ENCODE results near the gene RAI14. TPM values are rescaled to one million over a fixed set of nuclear protein-coding genes. Genes with fewer than 3 reads are reported as not detected.

RAI14 gene
- total RNA-seq, 2 experiments from 2014 or later: 0.08 to 0.50 TPM

- POLR2A ChIA-PET: no interaction called here
- Mint-ChIP-seq H3K4me3 (no peak overlapping the region), H3K9me3 (no peaks in the 10 kb centered on the region), H3K27ac (no peak overlapping the region), H3K4me1 (peaks cover 17% of the 10 kb centered on the region), H3K36me3 (ENCODE audit: low read depth) (peaks cover 3% of the 10 kb centered on the region), H3K27me3 (peaks cover 51% of the 10 kb centered on the region)
- DNase-seq: no peak
- CTCF ChIA-PET: no interaction called here
Measured at GRCh38 chr5:34652914-34653313, 3.2 kb upstream of the RAI14 start.

- Mint-ChIP-seq H3K36me3 (ENCODE audit: low read depth) (peaks cover 3% of the 10 kb centered on the region), H3K27ac (no peak overlapping the region), H3K27me3 (peaks cover 55% of the 10 kb centered on the region), H3K4me1 (peaks cover 18% of the 10 kb centered on the region), H3K9me3 (no peaks in the 10 kb centered on the region), H3K4me3 (no peak overlapping the region)
- DNase-seq: no peak
- ChIA-PET POLR2A (no interaction called here), CTCF (no interaction called here)
Measured at GRCh38 chr5:34653708-34654107, 2.4 kb upstream of the RAI14 start.

DNA sequence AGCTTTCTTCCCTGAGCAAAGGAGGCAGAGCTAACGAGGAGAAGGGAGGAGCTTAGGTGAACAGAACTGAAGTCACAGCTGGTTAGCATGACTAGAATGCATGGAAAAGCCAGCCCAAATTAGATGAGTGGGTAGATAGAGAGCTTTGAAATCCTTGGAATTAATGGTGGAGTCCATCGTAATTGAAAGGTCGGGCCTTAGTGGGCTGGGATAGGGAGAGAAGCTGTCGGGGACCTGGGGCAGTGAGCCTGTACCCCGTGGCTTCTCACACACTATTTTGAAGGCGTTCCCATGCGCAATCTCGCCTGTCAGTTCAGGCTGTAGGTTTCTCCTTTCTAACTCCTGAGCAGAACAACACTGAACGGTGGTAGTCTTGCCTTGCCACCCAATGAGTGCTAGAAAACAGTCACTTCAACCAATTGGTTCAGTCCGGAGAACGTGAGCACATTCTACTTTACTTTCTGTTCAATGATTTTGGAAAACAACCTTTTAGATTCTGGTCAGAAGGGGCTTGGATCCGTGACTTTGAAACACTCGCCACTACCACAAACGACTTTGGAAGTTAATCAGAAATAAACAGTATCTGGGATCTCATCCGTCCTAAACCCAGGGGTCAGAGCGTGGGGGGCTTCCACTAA is 655 bp upstream of the RAI14 start:
- Mint-ChIP-seq H3K9me3 (no peaks in the 10 kb centered on the region), H3K36me3 (ENCODE audit: low read depth) (peaks cover 3% of the 10 kb centered on the region), H3K27me3 (peaks cover 55% of the 10 kb centered on the region), H3K27ac (peak overlapping the region; percentile 61), H3K4me1 (peaks cover 18% of the 10 kb centered on the region), H3K4me3 (peak overlapping the region; percentile 69)
- ChIA-PET CTCF (no interaction called here), POLR2A (no interaction called here)
- peak; percentile 30 for DNase-seq

- DNase-seq: no peak
- ChIA-PET CTCF (interaction anchor here (0.6 kb wide), 1 partner anchor 346 kb away, joined by 3 read pairs; no protein-coding TSS in a partner anchor), POLR2A (no interaction called here)
- no peak overlapping the region for H3K27ac Mint-ChIP-seq
- H3K9me3 Mint-ChIP-seq: no peaks in the 10 kb centered on the region
- peaks cover 3% of the 10 kb centered on the region for H3K36me3 Mint-ChIP-seq (ENCODE audit: low read depth)
- H3K27me3 Mint-ChIP-seq: peaks cover 56% of the 10 kb centered on the region
- H3K4me1 Mint-ChIP-seq: peaks cover 18% of the 10 kb centered on the region
- peak overlapping the region; percentile 52 for H3K4me3 Mint-ChIP-seq
Measured at GRCh38 chr5:34656700-34657273, 659 bp downstream of the RAI14 start.

DNA sequence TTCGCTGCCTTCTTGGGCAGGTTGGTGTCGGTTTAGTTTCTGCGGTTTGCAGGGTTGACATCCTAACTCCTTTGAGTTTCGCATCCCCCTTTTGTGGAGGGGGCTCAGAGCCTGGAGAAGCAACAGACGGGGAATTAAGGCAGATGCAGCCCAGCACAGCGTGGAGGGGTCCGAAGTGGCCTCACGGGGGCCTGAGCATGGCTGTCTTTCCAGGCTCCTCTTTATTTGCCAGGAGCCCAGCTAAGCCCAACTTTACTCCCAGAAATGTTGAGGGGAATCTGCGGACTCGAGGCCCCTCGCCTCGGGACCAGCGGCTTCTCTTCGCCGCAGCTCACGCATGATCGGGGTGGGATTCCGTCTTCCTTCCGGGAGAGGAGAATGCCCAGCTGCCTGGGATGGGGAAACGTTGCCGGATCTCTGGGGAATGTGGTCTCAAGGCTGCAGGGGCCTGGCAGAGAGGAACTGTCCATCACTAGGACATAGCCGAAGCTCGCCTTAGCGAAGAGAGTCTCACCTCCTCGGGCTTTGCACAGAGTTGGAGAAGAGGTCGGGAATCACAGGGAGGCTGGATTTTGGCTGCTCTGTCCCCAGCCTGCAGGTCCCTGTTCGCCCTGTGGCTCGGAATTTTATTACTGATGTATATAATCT is 1.3 kb downstream of the RAI14 start:
- Mint-ChIP-seq H3K4me1 (peaks cover 18% of the 10 kb centered on the region), H3K4me3 (peak overlapping the region; percentile 52), H3K9me3 (no peaks in the 10 kb centered on the region), H3K27ac (peak overlapping the region; percentile 22), H3K27me3 (peaks cover 53% of the 10 kb centered on the region), H3K36me3 (ENCODE audit: low read depth) (peaks cover 3% of the 10 kb centered on the region)
- ChIA-PET POLR2A (no interaction called here), CTCF (interaction anchor here (0.6 kb wide), 1 partner anchor 346 kb away, joined by 3 read pairs; no protein-coding TSS in a partner anchor)
- DNase-seq: no peak

- no peak for DNase-seq
- Mint-ChIP-seq H3K4me1 (peaks cover 18% of the 10 kb centered on the region), H3K4me3 (peak overlapping the region; percentile 39), H3K36me3 (ENCODE audit: low read depth) (peaks cover 3% of the 10 kb centered on the region), H3K27me3 (peaks cover 48% of the 10 kb centered on the region), H3K9me3 (no peaks in the 10 kb centered on the region), H3K27ac (no peak overlapping the region)
- ChIA-PET CTCF (no interaction called here), POLR2A (no interaction called here)
Measured at GRCh38 chr5:34657988-34658387, 1.9 kb downstream of the RAI14 start.

DNA sequence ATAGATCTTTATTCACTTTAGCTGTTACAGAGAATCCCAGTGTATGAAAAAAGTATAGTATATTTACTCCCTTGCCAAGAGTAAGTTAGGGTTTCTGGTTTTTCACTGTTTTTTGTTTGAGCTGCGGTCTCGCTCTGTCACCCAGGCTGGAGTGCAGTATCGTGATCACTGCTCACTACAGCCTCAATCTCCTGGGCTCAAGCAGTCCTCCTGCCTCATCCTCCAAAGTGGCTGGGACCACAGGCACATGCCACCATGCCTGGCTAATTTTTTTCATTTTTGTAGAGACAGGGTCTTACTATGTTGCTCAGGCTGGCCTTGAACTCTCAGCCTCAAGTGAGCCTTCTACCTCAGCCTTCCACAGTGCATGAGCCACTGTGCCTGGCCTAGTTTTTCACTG is 3.0 kb downstream of the RAI14 start:
- H3K27me3 Mint-ChIP-seq: peaks cover 38% of the 10 kb centered on the region
- no peak overlapping the region for H3K27ac Mint-ChIP-seq
- ChIA-PET POLR2A (no interaction called here), CTCF (no interaction called here)
- H3K9me3 Mint-ChIP-seq: no peaks in the 10 kb centered on the region
- no peak overlapping the region for H3K4me3 Mint-ChIP-seq
- peaks cover 3% of the 10 kb centered on the region for H3K36me3 Mint-ChIP-seq (ENCODE audit: low read depth)
- peaks cover 18% of the 10 kb centered on the region for H3K4me1 Mint-ChIP-seq
- no peak for DNase-seq

GRCh38 chr5:34660444-34660843 is 4.3 kb downstream of the RAI14 start:
- Mint-ChIP-seq H3K27ac (no peak overlapping the region), H3K27me3 (peaks cover 25% of the 10 kb centered on the region), H3K4me1 (peaks cover 14% of the 10 kb centered on the region), H3K4me3 (no peak overlapping the region), H3K9me3 (no peaks in the 10 kb centered on the region), H3K36me3 (ENCODE audit: low read depth) (peaks cover 3% of the 10 kb centered on the region)
- ChIA-PET POLR2A (no interaction called here), CTCF (no interaction called here)
- DNase-seq: no peak

- ChIA-PET POLR2A (no interaction called here), CTCF (interaction anchor here (0.6 kb wide), 1 partner anchor 17 kb away, joined by 3 read pairs; no protein-coding TSS in a partner anchor)
- no peak overlapping the region for H3K4me3 Mint-ChIP-seq
- peaks cover 4% of the 10 kb centered on the region for H3K27me3 Mint-ChIP-seq
- no peak for DNase-seq
- no peaks in the 10 kb centered on the region for H3K4me1 Mint-ChIP-seq
- H3K36me3 Mint-ChIP-seq (ENCODE audit: low read depth): no peaks in the 10 kb centered on the region
- H3K9me3 Mint-ChIP-seq: no peaks in the 10 kb centered on the region
- no peak overlapping the region for H3K27ac Mint-ChIP-seq
Measured at GRCh38 chr5:34663771-34664496, 7.8 kb downstream of the RAI14 start.

- no peak overlapping the region for H3K4me3 Mint-ChIP-seq
- ChIA-PET POLR2A (no interaction called here), CTCF (no interaction called here)
- H3K36me3 Mint-ChIP-seq (ENCODE audit: low read depth): no peaks in the 10 kb centered on the region
- H3K27ac Mint-ChIP-seq: no peak overlapping the region
- DNase-seq: no peak
- H3K27me3 Mint-ChIP-seq: peaks cover 3% of the 10 kb centered on the region
- no peaks in the 10 kb centered on the region for H3K4me1 Mint-ChIP-seq
- no peaks in the 10 kb centered on the region for H3K9me3 Mint-ChIP-seq
Measured at GRCh38 chr5:34666392-34667080, 10.4 kb downstream of the RAI14 start.

GRCh38 chr5:34667705-34668104 is 11.6 kb downstream of the RAI14 start:
- ChIA-PET POLR2A (no interaction called here), CTCF (interaction anchor here (1.1 kb wide), 1 partner anchor 12 kb away, joined by 3 read pairs; no protein-coding TSS in a partner anchor)
- peaks cover 3% of the 10 kb centered on the region for H3K27me3 Mint-ChIP-seq
- no peaks in the 10 kb centered on the region for H3K4me1 Mint-ChIP-seq
- H3K36me3 Mint-ChIP-seq (ENCODE audit: low read depth): no peaks in the 10 kb centered on the region
- no peak overlapping the region for H3K4me3 Mint-ChIP-seq
- H3K9me3 Mint-ChIP-seq: no peaks in the 10 kb centered on the region
- H3K27ac Mint-ChIP-seq: no peak overlapping the region
- DNase-seq: no peak

DNA sequence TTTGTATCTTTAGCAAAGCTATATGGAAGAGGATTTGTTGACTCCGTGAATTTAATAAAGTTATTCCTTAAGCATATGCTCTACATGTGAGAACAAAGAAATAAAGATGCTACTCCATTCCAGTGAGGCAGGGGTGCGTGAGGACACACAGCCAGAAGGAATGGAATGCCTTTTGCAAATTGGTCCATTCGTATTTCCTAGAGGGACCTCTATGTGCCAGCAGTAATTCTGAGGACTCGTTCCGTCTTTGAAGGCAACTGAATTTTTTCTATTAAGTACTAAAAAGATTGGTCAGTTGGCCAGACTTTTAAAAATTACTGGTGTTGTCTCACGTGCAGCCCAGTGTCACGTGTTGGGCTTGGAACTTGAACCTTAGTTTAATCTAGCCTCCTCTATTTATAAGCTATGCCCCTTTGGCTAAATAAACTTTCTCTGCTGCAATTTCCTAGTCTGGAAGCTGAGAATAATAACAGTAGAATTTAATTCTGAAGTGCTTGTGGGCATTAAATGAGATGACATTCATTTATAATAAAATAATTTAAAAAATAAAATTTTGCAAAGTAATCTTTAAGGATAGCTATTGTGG is 13.9 kb downstream of the RAI14 start:
- Mint-ChIP-seq H3K27me3 (peaks cover 3% of the 10 kb centered on the region), H3K36me3 (ENCODE audit: low read depth) (no peaks in the 10 kb centered on the region), H3K4me3 (no peak overlapping the region)

More for the DNA sequence above, 13.9 kb downstream of the RAI14 start:
- POLR2A ChIA-PET: no interaction called here
- no peak for DNase-seq
- Mint-ChIP-seq H3K9me3 (no peaks in the 10 kb centered on the region), H3K4me1 (no peaks in the 10 kb centered on the region), H3K27ac (no peak overlapping the region)
- CTCF ChIA-PET: no interaction called here

Measured in activated CD4-positive, alpha-beta T cell treated with anti-CD3 and anti-CD28 coated beads, Interleukin-2, amount 10 ng/mL, durations not matched to agents 7 days and 5 days (primary cell).